ENCODE measurements around the gene GPR75. TPM values are rescaled to one million over a fixed set of nuclear protein-coding genes. Genes with fewer than 3 reads are reported as not detected.

Gene GPR75
- total RNA-seq, 1 donor from 2014 or later = 0.92 TPM

Other genes with a start within 250 kb of the GPR75 start
- gene CHAC2, start 92.2 kb downstream of the GPR75 start, total RNA-seq = 8.8 and 16.6 TPM in 2 replicates
- gene ASB3, start 73.0 kb downstream of the GPR75 start, total RNA-seq = 17.9 and 27.3 TPM in 2 replicates
- 61.1 and 74.0 TPM in 2 replicates for gene ERLEC1, start 72.9 kb downstream of the GPR75 start, total RNA-seq
- gene PSME4, start 111.0 kb upstream of the GPR75 start, total RNA-seq = 48.3 and 50.9 TPM in 2 replicates

Data from pulmonary artery endothelial cell (primary cell).